ENCODE results near the gene CENPU.

The CENPU gene

DNA sequence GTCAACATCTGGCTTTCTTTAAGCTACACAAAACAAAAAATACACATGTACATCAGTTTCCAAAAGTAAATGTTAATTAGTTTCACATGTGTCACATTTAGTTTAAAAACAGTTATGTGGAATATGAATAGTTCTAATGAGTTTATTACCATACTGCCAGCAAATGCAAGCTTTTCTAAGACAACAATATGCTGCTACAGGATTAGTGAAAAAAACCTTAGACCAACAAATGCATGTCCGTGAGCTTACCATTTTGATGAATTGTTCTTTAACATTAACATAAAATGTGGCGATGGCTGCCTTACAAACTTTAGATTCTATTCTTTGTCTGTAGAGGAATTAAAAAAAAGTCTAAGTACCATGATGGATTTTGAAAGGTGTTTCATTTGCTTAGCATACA lies 31.8 kb downstream of the CENPU start:
- ChIA-PET CTCF (interaction anchor here (0.8 to 2.8 kb wide), 2 partner anchors 11 to 24 kb away, joined by 3 to 7 read pairs; no protein-coding TSS in a partner anchor), POLR2A (no interaction called here)
- DNase-seq, result no peak
- Histone ChIP-seq H3K36me3 (ENCODE audit: control insufficient read depth in 4 of 4, insufficient read depth in 4 of 4, low read length in 3 of 4) (peaks cover 14 to 76% (median 43%) of the 10 kb centered on the region in 4 experiments), H3K27me3 (replicated peaks in 2 of 5; ENCODE audit: control insufficient read depth in 4 of 5, insufficient read depth in 5 of 5, low read length in 4 of 5) (no peaks in the 10 kb centered on the region), H3K4me1 (ENCODE audit: control extremely low read depth in 1 of 4, control insufficient read depth in 4 of 4, insufficient read depth in 4 of 4, low read length in 3 of 4) (no peaks in the 10 kb centered on the region), H3K9me3 (ENCODE audit: control extremely low read depth in 1 of 5, control insufficient read depth in 4 of 5, insufficient read depth in 2 of 5, low read depth in 1 of 5, low read length in 4 of 5) (no peaks in the 10 kb centered on the region), H3K27ac (ENCODE audit: insufficient read depth in 1 of 2, low read depth in 1 of 2, low read length in 2 of 2, poor library complexity in 1 of 2, severe bottlenecking in 2 of 2) (no peak overlapping the region), H3K4me3 (ENCODE audit: control insufficient read depth in 1 of 7, extremely low read depth in 1 of 7, insufficient read depth in 4 of 7, low read depth in 2 of 7, low read length in 6 of 7) (no peak overlapping the region)
- WGBS (ENCODE audit: insufficient coverage), result no CpG with 5 or more reads among the region's 2 CpGs

DNA sequence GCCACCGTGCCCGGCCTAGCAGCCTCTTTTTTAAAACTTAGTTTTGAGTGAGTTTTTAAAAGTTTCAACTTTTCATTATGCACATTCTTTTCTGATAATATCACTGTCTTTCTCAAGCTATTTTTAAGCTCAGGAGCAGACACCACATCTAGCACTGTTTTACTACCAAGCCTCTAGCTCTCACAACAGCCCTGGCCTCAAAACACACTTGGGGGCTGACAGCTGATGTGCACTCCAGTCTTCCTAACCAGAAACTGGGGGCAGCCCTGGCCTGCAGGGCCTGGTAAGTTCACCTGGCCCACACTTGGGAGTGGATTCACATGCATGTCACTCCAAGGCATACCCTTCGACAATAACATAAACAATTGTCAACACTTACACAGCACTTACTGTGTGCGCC lies 34.0 kb downstream of the CENPU start:
- ChIA-PET CTCF (interaction anchor here (1.1 to 2.8 kb wide), 2 partner anchors 9 to 20 kb away, joined by 4 to 7 read pairs; no protein-coding TSS in a partner anchor), POLR2A (no interaction called here)
- no peaks in the 10 kb centered on the region for H3K4me1 ChIP-seq (ENCODE audit: control extremely low read depth in 1 of 4, control insufficient read depth in 4 of 4, insufficient read depth in 4 of 4, low read length in 3 of 4)
- H3K4me3 ChIP-seq (ENCODE audit: control insufficient read depth in 1 of 7, extremely low read depth in 1 of 7, insufficient read depth in 4 of 7, low read depth in 2 of 7, low read length in 6 of 7), result no peak overlapping the region
- DNase-seq, result no peak
- no peak overlapping the region for H3K27ac ChIP-seq (ENCODE audit: insufficient read depth in 1 of 2, low read depth in 1 of 2, low read length in 2 of 2, poor library complexity in 1 of 2, severe bottlenecking in 2 of 2)
- H3K9me3 ChIP-seq (ENCODE audit: control extremely low read depth in 1 of 5, control insufficient read depth in 4 of 5, insufficient read depth in 2 of 5, low read depth in 1 of 5, low read length in 4 of 5), result no peaks in the 10 kb centered on the region
- WGBS (ENCODE audit: insufficient coverage), result 100% methylated on average over 2 of the region's 4 CpGs
- no peaks in the 10 kb centered on the region for H3K27me3 ChIP-seq (replicated peaks in 2 of 5; ENCODE audit: control insufficient read depth in 4 of 5, insufficient read depth in 5 of 5, low read length in 4 of 5)
- H3K36me3 ChIP-seq (ENCODE audit: control insufficient read depth in 4 of 4, insufficient read depth in 4 of 4, low read length in 3 of 4), result peaks cover 18 to 76% (median 45%) of the 10 kb centered on the region in 4 experiments

DNA sequence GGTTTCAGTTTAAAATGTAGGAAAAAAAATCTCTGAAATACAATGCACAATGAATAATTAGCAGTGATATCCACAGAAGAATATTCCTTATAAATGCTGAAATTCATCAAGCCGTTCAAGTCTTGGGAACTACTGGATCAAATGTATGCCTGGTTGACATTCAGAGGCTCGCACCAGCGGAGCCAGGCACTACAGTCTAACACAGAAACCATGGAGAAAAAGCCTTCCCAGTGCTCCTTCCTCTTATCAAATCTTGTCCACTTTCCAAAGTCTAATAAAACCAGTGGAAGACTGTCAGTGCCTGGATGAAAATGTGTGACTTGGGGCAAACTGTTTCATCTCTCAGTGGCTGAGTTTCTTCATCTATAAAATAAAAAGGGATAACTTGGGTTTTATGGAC lies 35.9 kb downstream of the CENPU start:
- POLR2A ChIA-PET, result no interaction called here
- no peak overlapping the region for H3K4me3 ChIP-seq (ENCODE audit: control insufficient read depth in 1 of 7, extremely low read depth in 1 of 7, insufficient read depth in 4 of 7, low read depth in 2 of 7, low read length in 6 of 7)
- no peaks in the 10 kb centered on the region for H3K27me3 ChIP-seq (replicated peaks in 2 of 5; ENCODE audit: control insufficient read depth in 4 of 5, insufficient read depth in 5 of 5, low read length in 4 of 5)
- H3K9me3 ChIP-seq (ENCODE audit: control extremely low read depth in 1 of 5, control insufficient read depth in 4 of 5, insufficient read depth in 2 of 5, low read depth in 1 of 5, low read length in 4 of 5), result no peaks in the 10 kb centered on the region
- DNase-seq, result no peak
- H3K27ac ChIP-seq (ENCODE audit: insufficient read depth in 1 of 2, low read depth in 1 of 2, low read length in 2 of 2, poor library complexity in 1 of 2, severe bottlenecking in 2 of 2), result no peak overlapping the region
- CTCF ChIA-PET, result interaction anchor here (0.8 to 1.9 kb wide), 3 partner anchors 11 to 22 kb away, joined by 3 to 4 read pairs (median 3); no protein-coding TSS in a partner anchor
- WGBS (ENCODE audit: insufficient coverage), result 100% methylated on average over 2 of the region's 3 CpGs
- peaks cover 15 to 76% (median 44%) of the 10 kb centered on the region in 4 experiments for H3K36me3 ChIP-seq (ENCODE audit: control insufficient read depth in 4 of 4, insufficient read depth in 4 of 4, low read length in 3 of 4)
- no peaks in the 10 kb centered on the region for H3K4me1 ChIP-seq (ENCODE audit: control extremely low read depth in 1 of 4, control insufficient read depth in 4 of 4, insufficient read depth in 4 of 4, low read length in 3 of 4)

DNA sequence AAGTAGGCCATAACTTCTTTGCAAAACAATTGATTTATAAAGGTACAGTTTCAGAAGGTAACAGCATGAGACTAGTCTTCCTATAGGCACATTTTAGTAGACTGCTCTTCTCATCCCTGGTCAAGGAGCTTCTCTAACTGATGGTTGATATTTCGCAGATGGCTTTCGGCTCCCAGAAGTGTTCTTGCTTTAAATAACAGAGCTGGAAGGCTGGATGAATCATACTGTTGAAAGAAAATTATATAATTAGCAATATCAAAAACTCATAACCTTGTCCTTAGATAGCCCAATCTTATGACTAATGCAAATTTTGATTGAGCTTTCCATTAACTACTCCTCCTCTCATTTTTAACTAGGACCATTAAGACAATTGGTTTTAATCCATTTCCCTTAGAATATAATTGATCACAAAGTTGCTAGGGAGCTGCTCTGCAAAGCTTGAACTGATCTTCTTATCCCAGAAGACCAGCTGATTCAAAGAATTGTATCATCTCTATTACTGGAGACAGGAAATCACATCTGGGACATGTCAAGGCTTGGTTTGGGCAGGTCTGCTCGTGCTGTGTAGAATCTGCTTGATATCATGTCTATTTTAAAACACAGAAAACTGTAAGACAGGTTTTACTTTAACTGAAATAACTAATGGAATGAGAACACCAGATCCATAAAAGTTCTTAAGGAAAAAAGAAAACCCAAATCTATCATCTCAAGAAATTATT lies 38.6 kb downstream of the CENPU start:
- CTCF ChIA-PET, result interaction anchor here (1.0 to 1.3 kb wide), 2 partner anchors 10 to 20 kb away, joined by 3 to 5 read pairs; no protein-coding TSS in a partner anchor
- POLR2A ChIA-PET, result no interaction called here

DNA sequence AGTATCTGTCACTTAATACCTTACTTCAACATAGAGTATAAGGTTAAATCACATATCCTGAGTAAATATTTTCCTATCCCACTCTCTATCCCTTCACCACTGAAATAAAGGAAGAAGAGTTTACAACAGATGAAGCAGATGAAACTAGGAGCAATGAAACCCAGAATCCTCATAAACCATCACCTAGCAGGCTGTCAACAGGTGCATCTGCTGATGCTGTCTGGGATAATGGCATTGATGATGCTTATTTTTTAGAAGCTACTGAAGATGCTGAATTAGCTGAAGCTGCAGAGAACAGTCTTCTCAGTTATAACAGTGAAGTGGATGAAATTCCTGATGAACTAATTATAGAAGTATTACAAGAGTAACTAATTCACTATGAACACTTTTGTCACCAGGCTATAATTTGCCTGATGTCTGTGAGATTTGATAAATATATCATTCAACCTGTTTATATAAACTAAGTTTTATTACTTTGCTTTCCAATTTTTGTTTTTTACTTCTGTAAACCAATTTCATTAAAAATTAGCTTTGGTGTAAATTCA lies 39.4 kb downstream of the CENPU start:
- DNase-seq, result no peak
- Histone ChIP-seq H3K36me3 (ENCODE audit: control insufficient read depth in 4 of 4, insufficient read depth in 4 of 4, low read length in 3 of 4) (peaks cover 12 to 53% (median 28%) of the 10 kb centered on the region in 4 experiments), H3K9me3 (ENCODE audit: control extremely low read depth in 1 of 5, control insufficient read depth in 4 of 5, insufficient read depth in 2 of 5, low read depth in 1 of 5, low read length in 4 of 5) (peaks cover 0 to 2% (median 0%) of the 10 kb centered on the region in 5 experiments), H3K27ac (ENCODE audit: insufficient read depth in 1 of 2, low read depth in 1 of 2, low read length in 2 of 2, poor library complexity in 1 of 2, severe bottlenecking in 2 of 2) (no peak overlapping the region), H3K4me1 (ENCODE audit: control extremely low read depth in 1 of 4, control insufficient read depth in 4 of 4, insufficient read depth in 4 of 4, low read length in 3 of 4) (no peaks in the 10 kb centered on the region), H3K4me3 (ENCODE audit: control insufficient read depth in 1 of 7, extremely low read depth in 1 of 7, insufficient read depth in 4 of 7, low read depth in 2 of 7, low read length in 6 of 7) (no peak overlapping the region), H3K27me3 (replicated peaks in 2 of 5; ENCODE audit: control insufficient read depth in 4 of 5, insufficient read depth in 5 of 5, low read length in 4 of 5) (no peaks in the 10 kb centered on the region)
- ChIA-PET CTCF (interaction anchor here (0.9 to 1.3 kb wide), 3 partner anchors 9 to 35 kb away, joined by 3 to 5 read pairs (median 3); no protein-coding TSS in a partner anchor), POLR2A (no interaction called here)

More for the DNA sequence above, 38.6 kb downstream of the CENPU start:
- Histone ChIP-seq H3K27me3 (replicated peaks in 2 of 5; ENCODE audit: control insufficient read depth in 4 of 5, insufficient read depth in 5 of 5, low read length in 4 of 5) (no peaks in the 10 kb centered on the region), H3K27ac (ENCODE audit: insufficient read depth in 1 of 2, low read depth in 1 of 2, low read length in 2 of 2, poor library complexity in 1 of 2, severe bottlenecking in 2 of 2) (no peak overlapping the region), H3K4me3 (ENCODE audit: control insufficient read depth in 1 of 7, extremely low read depth in 1 of 7, insufficient read depth in 4 of 7, low read depth in 2 of 7, low read length in 6 of 7) (no peak overlapping the region), H3K9me3 (ENCODE audit: control extremely low read depth in 1 of 5, control insufficient read depth in 4 of 5, insufficient read depth in 2 of 5, low read depth in 1 of 5, low read length in 4 of 5) (peaks cover 0 to 2% (median 0%) of the 10 kb centered on the region in 5 experiments), H3K36me3 (ENCODE audit: control insufficient read depth in 4 of 4, insufficient read depth in 4 of 4, low read length in 3 of 4) (peaks cover 15 to 58% (median 31%) of the 10 kb centered on the region in 4 experiments), H3K4me1 (ENCODE audit: control extremely low read depth in 1 of 4, control insufficient read depth in 4 of 4, insufficient read depth in 4 of 4, low read length in 3 of 4) (no peaks in the 10 kb centered on the region)
- DNase-seq, result no peak
- no CpG with 5 or more reads among the region's 3 CpGs for WGBS (ENCODE audit: insufficient coverage)

DNA sequence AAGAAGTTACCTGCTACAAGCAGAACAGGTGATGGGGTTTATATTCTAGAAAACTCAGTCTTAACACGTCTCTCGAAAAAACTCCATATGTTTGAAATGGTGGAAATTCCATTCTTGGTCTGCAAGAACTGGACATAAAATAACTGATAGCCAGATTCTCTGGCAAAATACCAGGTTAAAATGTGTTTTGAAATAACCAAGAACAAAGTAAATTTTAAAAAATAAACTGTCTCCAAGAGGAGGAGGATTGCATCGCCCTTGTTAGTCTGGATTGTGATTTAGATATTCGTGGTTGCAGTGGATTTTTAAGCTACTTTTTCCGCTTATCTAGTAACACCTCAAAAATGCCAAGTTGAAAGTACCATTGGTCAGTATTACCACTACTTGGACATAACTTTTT lies 40.8 kb downstream of the CENPU start:
- 100% methylated on average over 4 of the region's 5 CpGs for WGBS (ENCODE audit: insufficient coverage)
- Histone ChIP-seq H3K27me3 (replicated peaks in 2 of 5; ENCODE audit: control insufficient read depth in 4 of 5, insufficient read depth in 5 of 5, low read length in 4 of 5) (no peaks in the 10 kb centered on the region), H3K9me3 (ENCODE audit: control extremely low read depth in 1 of 5, control insufficient read depth in 4 of 5, insufficient read depth in 2 of 5, low read depth in 1 of 5, low read length in 4 of 5) (peaks cover 0 to 2% (median 0%) of the 10 kb centered on the region in 5 experiments), H3K4me3 (ENCODE audit: control insufficient read depth in 1 of 7, extremely low read depth in 1 of 7, insufficient read depth in 4 of 7, low read depth in 2 of 7, low read length in 6 of 7) (no peak overlapping the region), H3K36me3 (ENCODE audit: control insufficient read depth in 4 of 4, insufficient read depth in 4 of 4, low read length in 3 of 4) (peaks cover 15 to 48% (median 26%) of the 10 kb centered on the region in 4 experiments), H3K4me1 (ENCODE audit: control extremely low read depth in 1 of 4, control insufficient read depth in 4 of 4, insufficient read depth in 4 of 4, low read length in 3 of 4) (peaks cover 0 to 10% (median 3%) of the 10 kb centered on the region in 4 experiments), H3K27ac (ENCODE audit: insufficient read depth in 1 of 2, low read depth in 1 of 2, low read length in 2 of 2, poor library complexity in 1 of 2, severe bottlenecking in 2 of 2) (no peak overlapping the region)
- DNase-seq, result no peak
- POLR2A ChIA-PET, result no interaction called here
- CTCF ChIA-PET, result interaction anchor here (1.0 kb wide), 1 partner anchor 12 kb away, joined by 4 read pairs; no protein-coding TSS in a partner anchor

DNA sequence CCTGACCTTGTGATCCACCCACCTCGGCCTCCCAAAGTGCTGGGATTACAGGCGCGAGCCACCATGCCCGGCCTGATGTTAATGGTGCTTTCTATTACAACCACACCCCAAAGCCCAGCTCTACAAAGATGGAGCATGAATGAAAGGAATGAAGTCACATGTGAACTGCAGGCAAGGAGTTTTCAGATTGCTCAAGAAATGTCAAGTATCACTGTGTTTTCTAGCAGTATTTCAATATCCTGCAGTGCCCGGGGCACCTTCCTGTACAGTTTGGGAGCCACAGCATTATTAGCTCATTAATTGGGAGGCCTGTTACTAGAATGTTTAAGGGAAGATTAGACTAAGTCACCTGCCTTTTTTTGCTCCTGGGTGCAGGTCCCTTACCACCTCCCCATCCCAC lies 44.2 kb downstream of the CENPU start:
- DNase-seq, result no peak
- Histone ChIP-seq H3K27me3 (replicated peaks in 2 of 5; ENCODE audit: control insufficient read depth in 4 of 5, insufficient read depth in 5 of 5, low read length in 4 of 5) (no peaks in the 10 kb centered on the region), H3K36me3 (ENCODE audit: control insufficient read depth in 4 of 4, insufficient read depth in 4 of 4, low read length in 3 of 4) (peaks cover 5 to 22% (median 11%) of the 10 kb centered on the region in 4 experiments), H3K4me3 (ENCODE audit: control insufficient read depth in 1 of 7, extremely low read depth in 1 of 7, insufficient read depth in 4 of 7, low read depth in 2 of 7, low read length in 6 of 7) (no peak overlapping the region), H3K4me1 (ENCODE audit: control extremely low read depth in 1 of 4, control insufficient read depth in 4 of 4, insufficient read depth in 4 of 4, low read length in 3 of 4) (peaks cover 8 to 29% (median 18%) of the 10 kb centered on the region in 4 experiments), H3K9me3 (ENCODE audit: control extremely low read depth in 1 of 5, control insufficient read depth in 4 of 5, insufficient read depth in 2 of 5, low read depth in 1 of 5, low read length in 4 of 5) (peaks cover 0 to 2% (median 0%) of the 10 kb centered on the region in 5 experiments), H3K27ac (ENCODE audit: insufficient read depth in 1 of 2, low read depth in 1 of 2, low read length in 2 of 2, poor library complexity in 1 of 2, severe bottlenecking in 2 of 2) (no peak overlapping the region)
- POLR2A ChIA-PET, result interaction anchor here (0.6 kb wide), 1 partner anchor 44 kb away, joined by 5 read pairs; the partner anchor contains the start of gene CENPU
- 88% methylated on average over 1 of the region's 5 CpGs for WGBS (ENCODE audit: insufficient coverage)
- CTCF ChIA-PET, result interaction anchor here (1.0 to 1.2 kb wide), 2 partner anchors 42 to 63 kb away, joined by 3 read pairs; no protein-coding TSS in a partner anchor
